HepG2 (cell line): ENCODE results near the gene PCYT2. TPM values are rescaled to one million over a fixed set of nuclear protein-coding genes. Genes with fewer than 3 reads are reported as not detected.

Source experiments
- ATAC-seq: fragments of 200-7000 bp; cut with Tn5 transposase; 3 replicates; pipeline ENCODE4 v1.9.1; 2020; ENCODE audit warnings: mild to moderate bottlenecking, moderate library complexity
- BruUV-seq: library from RNA; stranded (reverse); fragments of 400-500 nt; replicated peaks from 2 replicates; lab custom pipeline; 2021; lab: Mats Ljungman, UMichigan
- CTCF ChIA-PET: fragments of 300-600 bp; formaldehyde crosslinking; extraction: SDS; loops from one replicate; lab custom pipeline; 2021; ENCODE audit warnings: low total read pairs, inconsistent platforms, low intra/inter-chr PET ratio; lab: Yijun Ruan, JAX
- POLR2A ChIA-PET: fragments of 350-600 bp; sonication (Branson Sonifier 250); formaldehyde crosslinking; loops from one replicate; lab custom pipeline; 2020; ENCODE audit warnings: antibody characterized with exemption, inconsistent platforms; lab: Yijun Ruan, JAX
- DNase-seq: peaks from one replicate; pipeline ENCODE4 v3.0.0-alpha.2; 2015; ENCODE audit warnings: low spot score
- FAIRE-seq: peaks from 3 replicates; lab custom pipeline; 2011; peaks lifted over from hg19 to GRCh38; lab: Jason Lieb, UNC
- H2AFZ ChIP-seq: one replicate; pipeline ENCODE4 v1.6.1; 2011; ENCODE audit warnings: low read length, inconsistent platforms
- H3K27ac ChIP-seq: fragments of 300-600 bp; 3 replicates; pipeline ENCODE4 v1.8.0; 2011; ENCODE audit warnings: mixed run types, mild to moderate bottlenecking, mixed read lengths, low read length, inconsistent platforms; ENCODE audit not compliant: insufficient read depth; ENCODE audit errors: extremely low read length
- H3K27me3 ChIP-seq, 2 experiments: fragments of 200-600 bp in 1 of 2; 2 replicates in 1 of 2; 3 replicates in 1 of 2; pipeline versions ENCODE4 v1.6.0 to v1.8.0; 2011; ENCODE audit warnings: low read length in 2 of 2, mild to moderate bottlenecking in 2 of 2, moderate library complexity in 2 of 2, inconsistent platforms in 1 of 2; ENCODE audit not compliant: insufficient read depth in 2 of 2, control insufficient read depth in 1 of 2
- H3K36me3 ChIP-seq, 2 experiments: fragments of 200-600 bp in 1 of 2; replicated peaks in 1 of 2; 2 replicates in 1 of 2; 3 replicates in 1 of 2; pipeline versions ENCODE4 v1.5.1 to v1.8.0; 2011; ENCODE audit warnings: low read length in 2 of 2, inconsistent platforms in 1 of 2; ENCODE audit not compliant: insufficient read depth in 2 of 2, control insufficient read depth in 1 of 2
- H3K4me1 ChIP-seq: 2 replicates; pipeline ENCODE4 v1.5.1; 2012; ENCODE audit warnings: low read length, inconsistent platforms; ENCODE audit not compliant: insufficient read depth
- H3K4me2 ChIP-seq: 2 replicates; pipeline ENCODE4 v1.6.0; 2011; ENCODE audit warnings: low read depth, low read length, inconsistent platforms
- H3K4me3 ChIP-seq, 3 experiments: fragments of 200-600 bp in 1 of 3; sonication (generic), shearing (Covaris generic) in 1 of 3; replicated peaks in 1 of 3; 2 replicates each; pipeline ENCODE4 v1.5.1; 2011 to 2016; ENCODE audit warnings: low read length in 3 of 3, inconsistent platforms in 2 of 3, low read depth in 2 of 3, mild to moderate bottlenecking in 2 of 3, control low read depth in 1 of 3, mixed read lengths in 1 of 3; ENCODE audit not compliant: insufficient read depth in 1 of 3
- H3K79me2 ChIP-seq: one replicate; pipeline ENCODE4 v1.6.1; 2011; ENCODE audit warnings: low read length, inconsistent platforms; ENCODE audit not compliant: insufficient read depth
- H3K9ac ChIP-seq: 2 replicates; pipeline ENCODE4 v1.6.0; 2011; ENCODE audit warnings: mild to moderate bottlenecking, low read depth, low read length, inconsistent platforms; ENCODE audit not compliant: insufficient read depth
- H3K9me3 ChIP-seq: 2 replicates; pipeline ENCODE4 v1.5.1; 2012; ENCODE audit warnings: mild to moderate bottlenecking, low read length
- H4K20me1 ChIP-seq: 2 replicates; pipeline ENCODE4 v1.6.0; 2011; ENCODE audit warnings: inconsistent platforms, mild to moderate bottlenecking, low read length, moderate library complexity; ENCODE audit not compliant: insufficient read depth
- ETS1 ChIP-seq: sonication (generic); formaldehyde crosslinking; IDR thresholded peaks from 2 replicates; pipeline ENCODE4 v1.4.0; 2020; ENCODE audit warnings: missing genetic modification reagents
- GATAD2A ChIP-seq: IDR thresholded peaks from 2 replicates; pipeline ENCODE4 v1.6.1; 2016
- MAFK ChIP-seq, 2 experiments: IDR thresholded peaks in 1 of 2; conservative IDR thresholded peaks in 1 of 2; 2 replicates each; pipeline ENCODE4 v1.6.1; 2011; ENCODE audit warnings: improper control_type of control experiment in 2 of 2, low read length in 2 of 2
- MEIS2 ChIP-seq: sonication (generic); formaldehyde crosslinking; IDR thresholded peaks from 2 replicates; pipeline ENCODE4 v1.9.0; 2021; ENCODE audit warnings: mild to moderate bottlenecking, missing genetic modification reagents
- REL ChIP-seq: sonication (generic); formaldehyde crosslinking; conservative IDR thresholded peaks from 2 replicates; pipeline ENCODE4 v1.8.0; 2022; ENCODE audit warnings: mild to moderate bottlenecking, missing genetic modification reagents, moderate library complexity
- TERF1 ChIP-seq: sonication (generic); formaldehyde crosslinking; IDR thresholded peaks from 2 replicates; pipeline ENCODE4 v1.8.0; 2022; ENCODE audit warnings: mild to moderate bottlenecking, missing genetic modification reagents, moderate library complexity
- ZNF142 ChIP-seq: sonication (generic); formaldehyde crosslinking; IDR thresholded peaks from 2 replicates; pipeline ENCODE4 v1.4.0; 2020; ENCODE audit warnings: missing genetic modification reagents
- ZNF225 ChIP-seq: sonication (generic); formaldehyde crosslinking; IDR thresholded peaks from 2 replicates; pipeline ENCODE4 v1.4.0; 2020; ENCODE audit warnings: mild to moderate bottlenecking, missing genetic modification reagents
- ZNF33A ChIP-seq: sonication (generic); formaldehyde crosslinking; IDR thresholded peaks from 2 replicates; pipeline ENCODE4 v1.5.1; 2020; ENCODE audit warnings: missing genetic modification reagents, mild to moderate bottlenecking, moderate library complexity, borderline replicate concordance
- ZNF510 ChIP-seq: sonication (generic); formaldehyde crosslinking; IDR thresholded peaks from 2 replicates; pipeline ENCODE4 v1.4.0; 2020; ENCODE audit warnings: low read depth, mild to moderate bottlenecking, missing genetic modification reagents
- ZNF790 ChIP-seq: sonication (generic); formaldehyde crosslinking; IDR thresholded peaks from 2 replicates; pipeline ENCODE4 v1.8.0; 2022; ENCODE audit warnings: missing genetic modification reagents, mild to moderate bottlenecking, borderline replicate concordance
- WGBS: methylation state at CpG from one replicate; pipeline ENCODE4 v1.1.6; 2017; ENCODE audit warnings: low lambda C conversion rate; 5-methylcytosine and 5-hydroxymethylcytosine counted together
- in situ Hi-C: cut with HindIII; loops from 2 replicates; pipeline ENCODE4 v1.10.0; 2017; ENCODE audit warnings: low pct_unique_long_range_greater_than_20kb; ENCODE audit not compliant: extremely low pct_ligation_motif_present
- intact Hi-C: fragments of 100-400 bp; cut with micrococcal nuclease; formaldehyde crosslinking; loops from one replicate; pipeline ENCODE4 v1.10.0; 2022; ENCODE audit not compliant: unreplicated experiment
- polyA plus RNA-seq, 8 experiments: library from polyadenylated mRNA; depleted of rRNA in 3 of 8; stranded (reverse) in 7 of 8; unstranded in 1 of 8; fragments of >200 nt; fragmentation: Illumina TruSeq in 4 of 8; extraction: Trizol in 4 of 8; gene quantifications; 2 replicates each; pipeline versions ENCODE4 v1.2.1 to v1.2.3, GENCODE V29; 2011 to 2016; ENCODE audit warnings: low read depth in 4 of 8, missing spikeins in 1 of 8, mixed read lengths in 1 of 8; ENCODE audit not compliant: insufficient read depth in 1 of 8
- total RNA-seq, 5 experiments: library from RNA; depleted of rRNA; stranded (reverse); fragments of >200 nt; fragmentation: Illumina TruSeq; extraction: Trizol; gene quantifications; 2 replicates each; pipeline ENCODE4 v1.2.3, GENCODE V29; 2016; ENCODE audit warnings: low read depth in 1 of 5
- TF ChIP-seq, protein P1 (sequence below): sonication (generic); formaldehyde crosslinking; IDR thresholded peaks from 2 replicates; pipeline ENCODE4 v1.9.0; 2022; ENCODE audit warnings: missing genetic modification reagents, mild to moderate bottlenecking, borderline replicate concordance

PCYT2 gene
- total and polyA plus RNA-seq, 2 of the 13 experiments (the other 11 are each of a cell fraction or from before 2014, with no cell fraction given) = 147 to 297 TPM

GRCh38 chr17:81871387-81872230, 39.6 kb downstream of the PCYT2 start:
- Histone ChIP-seq H3K4me2 (peak overlapping the region; percentile 94), H3K36me3 (peaks cover 11 to 18% of the 10 kb centered on the region in 2 experiments), H3K9ac (peak overlapping the region; percentile 100), H3K4me3 (peak overlapping the region; percentile 65 to 92 (median 90)), H3K27ac (peak overlapping the region; percentile 98), H4K20me1 (peaks cover 29% of the 10 kb centered on the region; the same call in 1 of the 2 replicates), H2AFZ (no peak overlapping the region), H3K27me3 (no peaks in the 10 kb centered on the region), H3K79me2 (peaks cover 24% of the 10 kb centered on the region), H3K9me3 (no peaks in the 10 kb centered on the region), H3K4me1 (peaks cover 52% of the 10 kb centered on the region)
- DNase-seq = peak; percentile 86
- ChIA-PET POLR2A (interaction anchor here (0.9 to 4.3 kb wide), 15 partner anchors 9 to 231 kb away, joined by 3 to 26 read pairs (median 8); partner anchors contain the start of genes ALYREF, ANAPC11, ARL16 and CENPX), CTCF (no interaction called here)
- in situ Hi-C loops = no loop called here
- TSS peak; percentile 85 for BruUV-seq
- ATAC-seq = no peak; the same call in 2 of the 3 replicates
- intact Hi-C loops = loop anchor here (2.0 to 5.0 kb wide), 2 partner anchors 21 to 41 kb away; partner anchors contain the start of gene PCYT2
- FAIRE-seq = no peak
- WGBS = 42% methylated on average over 10 of the region's 86 CpGs
- TF ChIP-seq ZNF33A (CRISPR knock-in tag) (no peak), MEIS2 (CRISPR knock-in tag) (peak; percentile 93), ETS1 (CRISPR knock-in tag) (no peak), ZNF225 (peak; percentile 98; the same call in 1 of the 2 replicates), GATAD2A (CRISPR knock-in tag) (peak; percentile 51; the same call in 1 of the 2 replicates), ZNF510 (CRISPR knock-in tag) (peak; percentile 84), ZNF790 (CRISPR knock-in tag) (peak; percentile 92), REL (peak; percentile 98), ZNF142 (peak; percentile 55), MAFK (conservative IDR thresholded peaks at IDR 0.05 in 1 of 2, IDR thresholded peaks at IDR 0.05 in 1 of 2; ENCODE audit: low read length in 2 of 2) (no peak), TERF1 (CRISPR knock-in tag) (0 out of 2 replicates have a peak, but pooled peaks have one; percentile 75)
- TF ChIP-seq, protein P1, sequence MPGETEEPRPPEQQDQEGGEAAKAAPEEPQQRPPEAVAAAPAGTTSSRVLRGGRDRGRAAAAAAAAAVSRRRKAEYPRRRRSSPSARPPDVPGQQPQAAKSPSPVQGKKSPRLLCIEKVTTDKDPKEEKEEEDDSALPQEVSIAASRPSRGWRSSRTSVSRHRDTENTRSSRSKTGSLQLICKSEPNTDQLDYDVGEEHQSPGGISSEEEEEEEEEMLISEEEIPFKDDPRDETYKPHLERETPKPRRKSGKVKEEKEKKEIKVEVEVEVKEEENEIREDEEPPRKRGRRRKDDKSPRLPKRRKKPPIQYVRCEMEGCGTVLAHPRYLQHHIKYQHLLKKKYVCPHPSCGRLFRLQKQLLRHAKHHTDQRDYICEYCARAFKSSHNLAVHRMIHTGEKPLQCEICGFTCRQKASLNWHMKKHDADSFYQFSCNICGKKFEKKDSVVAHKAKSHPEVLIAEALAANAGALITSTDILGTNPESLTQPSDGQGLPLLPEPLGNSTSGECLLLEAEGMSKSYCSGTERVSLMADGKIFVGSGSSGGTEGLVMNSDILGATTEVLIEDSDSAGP = peak; percentile 92
